ENCODE measurements around the gene UTP14C.
"Not testable (repeated sequence)": the region's sequence is repeated elsewhere in the genome, so short reads cannot be mapped to it uniquely, and the experiment has no call there.

The UTP14C gene

GRCh38 chr13:52024481-52024880 is at the start of gene UTP14C:
Gene UTP14C, plus strand, starts transcription at chr13:52024691. Its CDS starts 4,114 bp downstream, at chr13:52028805.
- DNase-seq: no peak

DNA sequence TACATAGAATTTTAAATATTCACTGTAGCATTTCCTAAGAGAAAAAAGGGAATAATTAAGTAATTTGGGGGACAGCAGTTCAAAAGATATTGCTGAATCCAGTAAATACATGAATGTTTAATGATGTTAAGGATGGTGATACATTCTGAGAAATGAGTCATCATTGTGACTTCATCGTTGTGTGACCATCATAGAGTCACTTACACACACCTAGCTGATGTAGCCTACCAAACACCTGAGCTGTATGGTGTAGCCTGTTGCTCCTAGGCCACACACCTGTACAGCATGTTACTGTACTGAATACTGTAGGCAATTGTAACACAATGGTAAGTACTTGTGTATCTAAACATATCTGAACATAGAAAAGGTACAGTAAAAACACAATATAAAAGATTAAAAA is 48.1 kb upstream of the UTP14C start:
- no peak for DNase-seq

- no peak for DNase-seq
These were observed 47.6 kb upstream of the UTP14C start for GRCh38 chr13:51976890-51977289.

DNA sequence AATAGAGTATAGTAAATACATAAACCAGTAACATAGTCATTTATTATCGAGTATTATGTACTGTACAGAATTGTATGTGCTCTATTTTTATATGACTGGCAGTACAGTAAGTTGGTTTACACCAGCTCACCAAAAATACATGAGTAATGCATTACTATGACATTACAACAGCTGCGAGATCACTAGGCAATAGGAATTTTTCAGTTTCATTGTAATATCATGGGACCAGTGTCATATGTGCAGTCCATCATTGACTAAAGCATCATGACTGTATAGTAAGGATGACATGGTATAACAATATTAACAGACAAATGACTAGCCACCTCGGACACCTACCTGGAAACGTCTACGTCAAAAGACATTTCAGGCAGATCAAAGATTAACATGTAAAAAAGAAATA is 46.9 kb upstream of the UTP14C start:
- DNase-seq: no peak

GRCh38 chr13:51978796-51979556 is 45.5 kb upstream of the UTP14C start:
- no peak for DNase-seq

DNA sequence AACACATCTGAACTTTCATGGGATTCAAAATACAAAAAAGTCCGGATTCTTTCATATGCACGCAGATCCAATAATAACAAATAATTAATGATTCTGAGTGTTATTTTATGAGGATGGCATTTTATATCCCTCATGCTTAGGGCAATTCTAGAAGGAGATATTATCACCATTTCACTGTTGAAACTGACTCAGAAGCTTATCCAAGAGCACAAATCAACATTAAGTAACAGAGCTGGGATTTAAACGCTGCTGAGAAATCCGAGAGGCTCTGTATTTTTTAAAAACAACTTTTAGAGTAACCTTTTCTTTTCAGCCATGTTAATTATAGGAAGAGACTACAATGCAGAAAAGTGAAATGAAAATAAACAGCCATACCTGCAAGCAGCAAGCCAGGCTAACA is 43.6 kb upstream of the UTP14C start:
- DNase-seq: no peak

- DNase-seq: peak; percentile 20
These were observed 43.1 kb upstream of the UTP14C start for GRCh38 chr13:51981355-51981754.

GRCh38 chr13:51983292-51983691 is 41.2 kb upstream of the UTP14C start:
- DNase-seq: not testable (repeated sequence)

GRCh38 chr13:51984904-51985303 is 39.6 kb upstream of the UTP14C start:
- DNase-seq: not testable (repeated sequence)

- DNase-seq: no peak
These were observed 35.4 kb upstream of the UTP14C start for GRCh38 chr13:51988988-51989618.

GRCh38 chr13:51993713-51994112 is 30.8 kb upstream of the UTP14C start:
- no peak for DNase-seq

GRCh38 chr13:51995677-51996551 is 28.6 kb upstream of the UTP14C start:
- no peak for DNase-seq

DNA sequence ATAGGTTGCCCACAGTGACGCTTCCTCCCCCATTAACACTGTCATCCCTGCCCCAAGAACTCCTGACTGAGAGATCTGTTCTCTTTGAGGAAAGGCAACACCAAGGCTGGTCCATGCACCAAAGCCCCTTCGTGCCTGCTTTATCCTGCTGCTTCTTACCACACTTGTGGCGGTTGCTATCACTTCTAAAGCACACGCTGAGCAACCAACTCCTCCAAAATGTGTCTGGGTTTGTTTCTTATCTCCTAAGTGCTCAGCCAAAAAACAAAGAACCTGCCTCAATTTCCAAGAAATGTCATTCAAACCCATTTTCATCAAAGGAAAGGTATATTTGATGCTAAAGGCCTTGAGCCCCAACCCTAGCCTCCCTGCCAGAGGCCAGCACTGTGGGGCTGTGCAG is 27.9 kb upstream of the UTP14C start:
- no peak for DNase-seq

GRCh38 chr13:51997186-51997585 is 27.3 kb upstream of the UTP14C start:
- DNase-seq: no peak

GRCh38 chr13:51997641-51998330 is 26.7 kb upstream of the UTP14C start:
- DNase-seq: no peak

DNA sequence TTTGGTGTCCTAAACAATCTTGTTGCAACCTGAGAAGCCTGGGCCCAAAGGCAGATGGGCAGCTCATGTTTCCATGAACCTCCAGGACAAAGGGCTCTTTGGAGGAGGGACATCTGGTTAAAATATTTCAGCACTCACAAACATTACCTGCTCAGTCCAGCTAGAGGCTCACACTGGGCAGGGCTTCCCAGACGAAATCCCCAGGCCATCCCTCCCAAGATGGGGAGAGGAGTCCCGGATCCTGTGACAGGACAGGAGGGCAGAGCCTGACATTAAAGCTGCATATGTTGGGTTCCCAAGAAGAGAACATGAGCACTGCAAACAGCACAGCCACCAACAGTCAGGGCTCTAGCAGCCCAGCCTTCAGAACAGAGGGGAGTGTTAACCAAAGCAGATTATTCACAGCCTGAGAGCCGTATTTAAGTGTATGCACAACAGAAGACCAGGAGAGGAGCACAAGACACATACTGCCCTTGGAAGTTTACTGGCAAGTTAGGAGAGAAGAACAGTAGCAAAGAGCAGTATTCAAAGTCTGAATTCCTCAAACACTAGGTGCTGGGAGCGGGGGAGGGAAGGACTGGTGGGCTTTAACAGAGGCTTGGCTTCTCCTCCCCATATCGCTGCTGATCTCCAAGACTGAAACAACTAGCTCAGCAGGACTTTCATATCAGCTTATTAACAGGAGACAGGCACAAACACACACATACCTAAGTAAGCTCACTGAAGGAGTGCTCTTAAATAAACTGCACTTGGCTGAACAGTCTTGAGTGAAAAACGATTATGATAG is 25.6 kb upstream of the UTP14C start:
- DNase-seq: no peak

DNA sequence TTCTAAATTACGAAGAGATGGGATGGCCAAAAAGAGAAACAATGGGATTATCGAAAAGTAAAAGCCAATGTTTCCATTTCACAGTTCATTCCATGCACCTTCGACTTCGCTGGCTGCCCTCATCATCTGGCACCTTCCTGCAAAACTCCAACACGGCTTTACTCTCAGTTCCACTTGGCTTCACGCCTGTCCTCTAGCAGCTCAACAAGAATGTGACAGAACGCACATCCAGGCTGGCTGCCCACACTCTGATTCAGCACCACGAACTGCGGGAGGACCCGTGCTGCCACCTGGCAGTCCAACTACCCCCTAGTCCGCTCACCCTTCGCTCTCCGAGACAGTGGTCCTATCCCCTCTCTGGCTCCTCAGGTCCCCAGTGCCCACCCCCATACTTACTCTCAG is 25.0 kb upstream of the UTP14C start:
- no peak for DNase-seq

- DNase-seq: no peak
These were observed 24.6 kb upstream of the UTP14C start for GRCh38 chr13:51999921-52000320.

DNA sequence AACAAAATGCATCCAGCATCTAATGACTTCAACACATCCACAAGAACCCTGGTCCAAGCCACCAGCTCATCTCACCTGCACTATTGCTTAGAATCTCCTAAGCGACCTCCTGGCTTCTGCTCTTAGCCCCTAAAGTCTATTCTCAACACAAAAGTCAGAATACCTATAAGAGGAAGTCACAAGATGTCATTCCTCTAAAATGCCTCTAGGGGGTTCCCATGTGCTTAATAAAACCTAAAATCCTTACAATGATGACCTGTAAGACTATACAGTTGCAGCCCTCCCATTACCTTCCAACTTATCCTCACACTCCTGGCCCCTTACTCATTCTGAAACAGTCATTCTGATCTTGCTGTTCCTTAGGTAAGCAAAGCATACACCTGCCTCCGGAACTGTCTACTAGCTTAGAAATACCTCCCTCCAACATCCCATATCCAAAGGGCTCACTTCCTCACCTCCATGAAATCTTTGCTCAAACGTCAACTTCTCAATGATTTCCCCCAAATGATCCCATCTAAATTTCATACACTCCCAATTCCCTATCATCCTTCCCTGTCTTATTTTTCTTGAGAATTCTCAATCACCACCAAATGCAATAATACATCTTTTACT is 23.3 kb upstream of the UTP14C start:
- DNase-seq: peak; percentile 30

GRCh38 chr13:52002361-52002760 is 22.1 kb upstream of the UTP14C start:
- DNase-seq: no peak

- DNase-seq: no peak
These were observed 20.9 kb upstream of the UTP14C start for GRCh38 chr13:52003541-52003940.

Measured in fibroblast of skin of right quadriceps (primary cell).